ENCODE results near the gene THUMPD3. TPM values are rescaled to one million over a fixed set of nuclear protein-coding genes. Genes with fewer than 3 reads are reported as not detected.

The THUMPD3 gene
- total RNA-seq, 6 experiments from 2014 or later, result 46.3 to 59.2 (median 51.9) TPM

DNA sequence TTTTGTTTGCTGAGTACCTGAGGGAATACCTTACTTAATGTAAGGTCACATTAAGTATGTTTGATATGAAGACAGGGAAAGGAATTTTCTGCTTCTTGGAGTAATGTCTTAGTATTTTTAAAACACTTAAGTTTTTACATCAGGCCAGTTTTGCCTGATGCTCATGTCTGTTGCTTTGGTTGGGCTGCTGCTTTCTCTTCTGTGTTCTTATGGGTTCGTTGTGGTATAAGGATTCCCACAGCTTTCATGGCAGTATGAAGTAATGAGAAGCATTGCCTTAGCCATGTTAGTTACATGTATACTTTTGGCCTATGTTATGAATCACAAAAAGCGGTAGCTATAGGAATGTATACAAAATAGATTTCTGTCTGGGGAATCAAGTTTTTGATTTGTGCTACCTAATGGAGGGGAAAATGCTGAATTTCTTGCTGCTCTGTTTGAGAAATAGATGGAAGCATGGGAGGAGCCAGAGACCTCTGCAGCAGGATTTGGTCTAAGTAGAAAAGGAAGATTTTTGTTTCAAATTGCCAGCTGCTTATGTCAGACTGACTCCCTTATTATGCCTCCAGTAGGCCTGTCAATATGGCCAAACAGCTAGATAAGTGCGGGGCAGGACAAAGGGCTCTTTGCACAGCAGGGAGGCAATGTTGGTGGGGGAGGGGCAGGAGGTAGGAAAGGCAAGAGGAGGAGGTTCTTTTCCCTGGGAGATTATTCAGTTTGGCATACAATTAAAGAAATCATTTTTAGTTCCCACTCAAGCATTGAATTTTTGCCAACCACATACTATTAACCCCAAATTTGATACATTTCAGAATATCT, 39.8 kb downstream of the THUMPD3 start:
- Mint-ChIP-seq H3K4me3 (peak overlapping the region; percentile 99), H3K36me3 (ENCODE audit: low read depth) (peaks cover 19% of the 10 kb centered on the region), H3K27me3 (ENCODE audit: insufficient read depth) (peaks cover 4% of the 10 kb centered on the region; the same call in 1 of the 2 replicates), H3K4me1 (ENCODE audit: low read depth) (peaks cover 74% of the 10 kb centered on the region), H3K9me3 (no peaks in the 10 kb centered on the region), H3K27ac (peak overlapping the region; percentile 45)
- no peak for DNase-seq
- TF ChIP-seq, protein P1, sequence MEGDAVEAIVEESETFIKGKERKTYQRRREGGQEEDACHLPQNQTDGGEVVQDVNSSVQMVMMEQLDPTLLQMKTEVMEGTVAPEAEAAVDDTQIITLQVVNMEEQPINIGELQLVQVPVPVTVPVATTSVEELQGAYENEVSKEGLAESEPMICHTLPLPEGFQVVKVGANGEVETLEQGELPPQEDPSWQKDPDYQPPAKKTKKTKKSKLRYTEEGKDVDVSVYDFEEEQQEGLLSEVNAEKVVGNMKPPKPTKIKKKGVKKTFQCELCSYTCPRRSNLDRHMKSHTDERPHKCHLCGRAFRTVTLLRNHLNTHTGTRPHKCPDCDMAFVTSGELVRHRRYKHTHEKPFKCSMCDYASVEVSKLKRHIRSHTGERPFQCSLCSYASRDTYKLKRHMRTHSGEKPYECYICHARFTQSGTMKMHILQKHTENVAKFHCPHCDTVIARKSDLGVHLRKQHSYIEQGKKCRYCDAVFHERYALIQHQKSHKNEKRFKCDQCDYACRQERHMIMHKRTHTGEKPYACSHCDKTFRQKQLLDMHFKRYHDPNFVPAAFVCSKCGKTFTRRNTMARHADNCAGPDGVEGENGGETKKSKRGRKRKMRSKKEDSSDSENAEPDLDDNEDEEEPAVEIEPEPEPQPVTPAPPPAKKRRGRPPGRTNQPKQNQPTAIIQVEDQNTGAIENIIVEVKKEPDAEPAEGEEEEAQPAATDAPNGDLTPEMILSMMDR (IDR thresholded peaks at IDR 0.05), result no peak

DNA sequence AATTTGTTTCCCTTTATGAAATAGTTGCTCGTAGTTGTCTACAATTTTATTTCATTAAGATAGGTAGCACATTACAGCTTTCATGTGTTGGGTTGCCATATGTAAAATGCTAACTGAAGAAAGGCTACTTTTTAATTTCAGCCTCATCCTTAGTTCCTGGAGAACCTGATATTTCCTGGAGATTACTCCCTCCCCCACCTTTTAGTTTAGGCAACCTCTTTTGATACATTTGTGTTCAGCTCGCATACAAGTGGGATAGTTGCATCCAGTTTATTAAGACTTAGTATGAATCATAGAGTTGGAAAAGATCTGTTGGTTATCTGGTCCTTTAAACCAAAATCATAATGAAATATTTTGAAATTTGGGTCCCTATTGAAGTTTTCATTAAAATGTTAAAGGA, 40.6 kb downstream of the THUMPD3 start:
- TF ChIP-seq, protein P1 (IDR thresholded peaks at IDR 0.05), result no peak
- Mint-ChIP-seq H3K27ac (no peak overlapping the region; the same call in 1 of the 2 replicates), H3K4me1 (ENCODE audit: low read depth) (peaks cover 81% of the 10 kb centered on the region), H3K27me3 (ENCODE audit: insufficient read depth) (peaks cover under 1% of the 10 kb centered on the region; the same call in 1 of the 2 replicates), H3K4me3 (no peak overlapping the region), H3K36me3 (ENCODE audit: low read depth) (peaks cover 13% of the 10 kb centered on the region), H3K9me3 (no peaks in the 10 kb centered on the region)
- DNase-seq, result no peak

DNA sequence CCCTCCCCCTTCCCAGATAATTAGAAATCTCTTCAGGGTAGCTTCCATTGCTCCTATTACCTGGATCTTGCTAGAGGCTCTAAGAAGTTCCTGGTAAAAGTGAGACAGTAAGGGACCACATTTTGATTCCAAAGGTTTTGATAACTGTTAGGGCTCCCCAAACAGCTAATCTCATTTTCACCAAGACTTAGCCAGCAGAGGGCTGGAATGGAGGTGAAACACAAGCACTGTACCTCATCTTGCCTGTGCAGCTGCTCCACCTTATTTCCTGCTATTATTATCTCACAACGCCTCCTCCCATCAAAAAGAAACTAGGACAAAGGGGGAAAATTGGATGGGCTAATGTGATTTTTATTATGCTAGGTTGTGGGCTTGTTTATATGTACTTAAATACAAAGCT, 41.8 kb downstream of the THUMPD3 start:
- Mint-ChIP-seq H3K27ac (peak overlapping the region; percentile 8; the same call in 1 of the 2 replicates), H3K36me3 (ENCODE audit: low read depth) (peaks cover 8% of the 10 kb centered on the region), H3K4me1 (ENCODE audit: low read depth) (peaks cover 89% of the 10 kb centered on the region), H3K4me3 (peak overlapping the region; percentile 9; the same call in 1 of the 2 replicates), H3K9me3 (no peaks in the 10 kb centered on the region), H3K27me3 (ENCODE audit: insufficient read depth) (no peaks in the 10 kb centered on the region)
- DNase-seq, result no peak
- TF ChIP-seq, protein P1 (IDR thresholded peaks at IDR 0.05), result peak; percentile 24; the same call in 1 of the 2 replicates

- TF ChIP-seq, protein P1 (IDR thresholded peaks at IDR 0.05), result no peak
- no peaks in the 10 kb centered on the region for H3K9me3 Mint-ChIP-seq
- H3K4me1 Mint-ChIP-seq (ENCODE audit: low read depth), result peaks cover 87% of the 10 kb centered on the region
- H3K27ac Mint-ChIP-seq, result no peak overlapping the region
- no peak overlapping the region for H3K4me3 Mint-ChIP-seq
- peaks cover 11% of the 10 kb centered on the region for H3K36me3 Mint-ChIP-seq (ENCODE audit: low read depth)
- no peak for DNase-seq
- H3K27me3 Mint-ChIP-seq (ENCODE audit: insufficient read depth), result no peaks in the 10 kb centered on the region
Measured at GRCh38 chr3:9405756-9406155, 42.9 kb downstream of the THUMPD3 start.

GRCh38 chr3:9406856-9407626, 44.2 kb downstream of the THUMPD3 start:
- H3K27ac Mint-ChIP-seq, result no peak overlapping the region; the same call in 1 of the 2 replicates
- H3K9me3 Mint-ChIP-seq, result no peaks in the 10 kb centered on the region
- H3K27me3 Mint-ChIP-seq (ENCODE audit: insufficient read depth), result no peaks in the 10 kb centered on the region
- TF ChIP-seq, protein P1 (IDR thresholded peaks at IDR 0.05), result no peak
- DNase-seq, result no peak
- H3K36me3 Mint-ChIP-seq (ENCODE audit: low read depth), result peaks cover 11% of the 10 kb centered on the region
- H3K4me3 Mint-ChIP-seq, result no peak overlapping the region
- peaks cover 75% of the 10 kb centered on the region for H3K4me1 Mint-ChIP-seq (ENCODE audit: low read depth)
